ENCODE measurements around the gene COBL. TPM values are rescaled to one million over a fixed set of nuclear protein-coding genes. Genes with fewer than 3 reads are reported as not detected.

Gene COBL
- polyA plus RNA-seq, 1 donor from 2014 or later = not detected

- H3K27ac Mint-ChIP-seq = peak overlapping the region in 1 of 3 donors; percentile 59
- no peaks in the 10 kb centered on the region for H3K36me3 Mint-ChIP-seq
- peak overlapping the region in 2 of 4 donors; percentile 51 to 76 for H3K4me3 Mint-ChIP-seq
- H3K27me3 Mint-ChIP-seq = peaks cover 27% of the 10 kb centered on the region
- H3K4me1 Mint-ChIP-seq = peaks cover 0 to 4% (median 0%) of the 10 kb centered on the region in 3 donors
- no peaks in the 10 kb centered on the region for H3K9me3 Mint-ChIP-seq
These were observed 937 bp upstream of the COBL start for GRCh38 chr7:51317582-51317910.

GRCh38 chr7:51316262-51316665, 345 bp downstream of the COBL start:
- Mint-ChIP-seq H3K9me3 (no peaks in the 10 kb centered on the region), H3K27ac (no peak overlapping the region), H3K27me3 (peaks cover 27% of the 10 kb centered on the region), H3K36me3 (no peaks in the 10 kb centered on the region), H3K4me1 (peaks cover 0 to 4% (median 0%) of the 10 kb centered on the region in 3 donors), H3K4me3 (peak overlapping the region in 2 of 4 donors; percentile 17 to 27)

- Mint-ChIP-seq H3K4me1 (peaks cover 0 to 4% (median 0%) of the 10 kb centered on the region in 3 donors), H3K9me3 (no peaks in the 10 kb centered on the region), H3K4me3 (peak overlapping the region in 1 of 4 donors; percentile 23), H3K36me3 (no peaks in the 10 kb centered on the region), H3K27ac (no peak overlapping the region), H3K27me3 (peaks cover 27% of the 10 kb centered on the region)
These were observed 982 bp downstream of the COBL start for GRCh38 chr7:51315393-51316261.

- H3K4me3 Mint-ChIP-seq = peak overlapping the region in 1 of 4 donors; percentile 64
- H3K4me1 Mint-ChIP-seq = peaks cover 0 to 4% (median 0%) of the 10 kb centered on the region in 3 donors
- no peaks in the 10 kb centered on the region for H3K36me3 Mint-ChIP-seq
- H3K9me3 Mint-ChIP-seq = no peaks in the 10 kb centered on the region
- peaks cover 27% of the 10 kb centered on the region for H3K27me3 Mint-ChIP-seq
- no peak overlapping the region for H3K27ac Mint-ChIP-seq
These were observed 1.9 kb downstream of the COBL start for GRCh38 chr7:51314726-51315125.

- peaks cover 27% of the 10 kb centered on the region for H3K27me3 Mint-ChIP-seq
These were observed 2.7 kb downstream of the COBL start for GRCh38 chr7:51313738-51314425.

GRCh38 chr7:51312951-51313737, 3.5 kb downstream of the COBL start:
- Mint-ChIP-seq H3K27ac (no peak overlapping the region), H3K4me3 (no peak overlapping the region), H3K4me1 (peaks cover 0 to 4% (median 0%) of the 10 kb centered on the region in 3 donors), H3K9me3 (no peaks in the 10 kb centered on the region), H3K27me3 (peaks cover 23% of the 10 kb centered on the region), H3K36me3 (no peaks in the 10 kb centered on the region)

More at GRCh38 chr7:51313738-51314425, 2.7 kb downstream of the COBL start:
- H3K36me3 Mint-ChIP-seq = no peaks in the 10 kb centered on the region
- no peak overlapping the region for H3K27ac Mint-ChIP-seq
- no peak overlapping the region for H3K4me3 Mint-ChIP-seq
- H3K9me3 Mint-ChIP-seq = no peaks in the 10 kb centered on the region
- H3K4me1 Mint-ChIP-seq = peaks cover 0 to 4% (median 0%) of the 10 kb centered on the region in 3 donors

GRCh38 chr7:51311166-51311565, 5.4 kb downstream of the COBL start:
- Mint-ChIP-seq H3K27ac (no peak overlapping the region), H3K4me3 (no peak overlapping the region), H3K9me3 (no peaks in the 10 kb centered on the region), H3K36me3 (no peaks in the 10 kb centered on the region), H3K4me1 (peaks cover 0 to 4% (median 0%) of the 10 kb centered on the region in 3 donors), H3K27me3 (peaks cover 11% of the 10 kb centered on the region)

- H3K4me3 Mint-ChIP-seq = no peak overlapping the region
- no peaks in the 10 kb centered on the region for H3K4me1 Mint-ChIP-seq
- no peaks in the 10 kb centered on the region for H3K36me3 Mint-ChIP-seq
- H3K9me3 Mint-ChIP-seq = no peaks in the 10 kb centered on the region
- H3K27me3 Mint-ChIP-seq = peaks cover 7% of the 10 kb centered on the region
- H3K27ac Mint-ChIP-seq = no peak overlapping the region
These were observed 6.5 kb downstream of the COBL start for GRCh38 chr7:51310131-51310583.

- Mint-ChIP-seq H3K27ac (no peak overlapping the region), H3K36me3 (no peaks in the 10 kb centered on the region), H3K27me3 (peaks cover 1% of the 10 kb centered on the region), H3K9me3 (no peaks in the 10 kb centered on the region), H3K4me1 (no peaks in the 10 kb centered on the region), H3K4me3 (no peak overlapping the region)
These were observed 7.1 kb downstream of the COBL start for GRCh38 chr7:51309361-51310130.

- Mint-ChIP-seq H3K27ac (no peak overlapping the region), H3K9me3 (no peaks in the 10 kb centered on the region), H3K4me3 (no peak overlapping the region), H3K4me1 (no peaks in the 10 kb centered on the region), H3K36me3 (no peaks in the 10 kb centered on the region), H3K27me3 (peaks cover 1% of the 10 kb centered on the region)
These were observed 7.9 kb downstream of the COBL start for GRCh38 chr7:51308696-51309095.

GRCh38 chr7:51308265-51308664, 8.3 kb downstream of the COBL start:
- H3K36me3 Mint-ChIP-seq = no peaks in the 10 kb centered on the region
- no peaks in the 10 kb centered on the region for H3K4me1 Mint-ChIP-seq
- no peak overlapping the region for H3K27ac Mint-ChIP-seq
- no peak overlapping the region for H3K4me3 Mint-ChIP-seq
- H3K27me3 Mint-ChIP-seq = peaks cover 1% of the 10 kb centered on the region
- no peaks in the 10 kb centered on the region for H3K9me3 Mint-ChIP-seq

GRCh38 chr7:51307651-51308210, 8.9 kb downstream of the COBL start:
- peaks cover 1% of the 10 kb centered on the region for H3K27me3 Mint-ChIP-seq
- no peaks in the 10 kb centered on the region for H3K9me3 Mint-ChIP-seq
- no peak overlapping the region for H3K27ac Mint-ChIP-seq
- no peaks in the 10 kb centered on the region for H3K4me1 Mint-ChIP-seq
- no peak overlapping the region for H3K4me3 Mint-ChIP-seq
- no peaks in the 10 kb centered on the region for H3K36me3 Mint-ChIP-seq

GRCh38 chr7:51306761-51307160, 9.8 kb downstream of the COBL start:
- peaks cover 1% of the 10 kb centered on the region for H3K27me3 Mint-ChIP-seq
- no peak overlapping the region for H3K27ac Mint-ChIP-seq
- no peak overlapping the region for H3K4me3 Mint-ChIP-seq
- H3K4me1 Mint-ChIP-seq = no peaks in the 10 kb centered on the region
- H3K36me3 Mint-ChIP-seq = no peaks in the 10 kb centered on the region
- H3K9me3 Mint-ChIP-seq = no peaks in the 10 kb centered on the region

GRCh38 chr7:51304729-51305128, 11.9 kb downstream of the COBL start:
- H3K27me3 Mint-ChIP-seq = peaks cover 5% of the 10 kb centered on the region
- no peaks in the 10 kb centered on the region for H3K36me3 Mint-ChIP-seq
- H3K4me1 Mint-ChIP-seq = no peaks in the 10 kb centered on the region
- H3K27ac Mint-ChIP-seq = no peak overlapping the region
- H3K9me3 Mint-ChIP-seq = no peaks in the 10 kb centered on the region
- H3K4me3 Mint-ChIP-seq = no peak overlapping the region
